MCF 10A (cell line): ENCODE results near the gene CUL7. TPM values are rescaled to one million over a fixed set of nuclear protein-coding genes. Genes with fewer than 3 reads are reported as not detected.

ENCODE experiments used
- BruUV-seq: library from RNA; stranded (reverse); fragments of 400-500 nt; replicated peaks from 2 replicates; lab custom pipeline; 2021; lab: Mats Ljungman, UMichigan
- CTCF ChIA-PET: fragments of 300-600 bp; sonication (Branson Sonifier 250); formaldehyde crosslinking; extraction: SDS; loops from one replicate; lab custom pipeline; 2021; ENCODE audit warnings: antibody characterized with exemption, inconsistent platforms; lab: Yijun Ruan, JAX
- POLR2A ChIA-PET: fragments of 300-600, 350-650 bp; sonication (Branson Sonifier 250); formaldehyde crosslinking; extraction: SDS; loops from one replicate; lab custom pipeline; 2020; ENCODE audit warnings: antibody characterized with exemption, inconsistent platforms; lab: Yijun Ruan, JAX
- DNase-seq: peaks from one replicate; pipeline ENCODE4 v3.0.0-alpha.2; 2018; ENCODE audit not compliant: unreplicated experiment
- H3K27ac Mint-ChIP-seq: one replicate; pipeline ENCODE4 v1.8.0; 2022; ENCODE audit warnings: mild to moderate bottlenecking, low read depth, mixed read lengths; ENCODE audit not compliant: unreplicated experiment
- H3K27me3 Mint-ChIP-seq: one replicate; pipeline ENCODE4 v1.8.0; 2022; ENCODE audit warnings: mixed read lengths; ENCODE audit not compliant: insufficient read depth, unreplicated experiment
- H3K36me3 Mint-ChIP-seq: one replicate; pipeline ENCODE4 v1.8.0; 2022; ENCODE audit warnings: mild to moderate bottlenecking, moderate library complexity, mixed read lengths; ENCODE audit not compliant: insufficient read depth, unreplicated experiment
- H3K4me1 Mint-ChIP-seq: one replicate; pipeline ENCODE4 v1.8.0; 2022; ENCODE audit warnings: mixed read lengths; ENCODE audit not compliant: insufficient read depth, unreplicated experiment
- H3K4me3 Mint-ChIP-seq: one replicate; pipeline ENCODE4 v1.8.0; 2022; ENCODE audit warnings: mild to moderate bottlenecking, moderate library complexity, mixed read lengths; ENCODE audit not compliant: unreplicated experiment
- H3K9me3 Mint-ChIP-seq: one replicate; pipeline ENCODE4 v1.8.0; 2022; ENCODE audit warnings: mixed read lengths; ENCODE audit not compliant: unreplicated experiment
- CTCF ChIP-seq: fragments of 200-600 bp; IDR thresholded peaks from one replicate; pipeline ENCODE4 v1.8.0; 2022; ENCODE audit warnings: antibody characterized with exemption, mild to moderate bottlenecking; ENCODE audit not compliant: unreplicated experiment
- intact Hi-C: fragments of 100-400 bp; cut with micrococcal nuclease; formaldehyde crosslinking; loops from 2 replicates; pipeline ENCODE4 v1.14.1; 2022
- total RNA-seq: library from RNA; stranded (reverse); gene quantifications from 2 replicates; pipeline ENCODE4 v1.2.3, GENCODE V29; 2022

CUL7 gene
- total RNA-seq, 1 experiment from 2014 or later: 22.7 TPM

GRCh38 chr6:43090559-43090956 lies 36.9 kb upstream of the CUL7 start:
- ChIA-PET POLR2A (interaction anchor here (1.6 to 5.5 kb wide), 3 partner anchors 10 to 31 kb away, joined by 4 to 31 read pairs (median 17); partner anchors contain the start of genes KLC4, MRPL2 and PTK7), CTCF (no interaction called here)
- no peak for TF ChIP-seq CTCF
- Mint-ChIP-seq H3K27ac (peak overlapping the region; percentile 79), H3K36me3 (peaks cover 9% of the 10 kb centered on the region), H3K9me3 (no peaks in the 10 kb centered on the region), H3K4me1 (peaks cover 26% of the 10 kb centered on the region), H3K4me3 (no peak overlapping the region), H3K27me3 (no peaks in the 10 kb centered on the region)
- no TSS peak for BruUV-seq
- intact Hi-C loops: no loop called here
- DNase-seq: no peak

- no peak for TF ChIP-seq CTCF
- H3K4me1 Mint-ChIP-seq: peaks cover 26% of the 10 kb centered on the region
- POLR2A ChIA-PET: interaction anchor here (0.8 to 5.5 kb wide), 6 partner anchors 7 to 54 kb away, joined by 3 to 31 read pairs (median 8); partner anchors contain the start of genes KLC4, MRPL2 and PTK7
Measured at GRCh38 chr6:43089874-43090558, 36.4 kb upstream of the CUL7 start.

GRCh38 chr6:43089467-43089866 lies 35.8 kb upstream of the CUL7 start:
- peaks cover 26% of the 10 kb centered on the region for H3K4me1 Mint-ChIP-seq
- peak overlapping the region; percentile 79 for H3K27ac Mint-ChIP-seq
- H3K4me3 Mint-ChIP-seq: no peak overlapping the region
- intact Hi-C loops: no loop called here
- POLR2A ChIA-PET: interaction anchor here (0.8 to 5.5 kb wide), 6 partner anchors 8 to 54 kb away, joined by 3 to 31 read pairs (median 8); partner anchors contain the start of genes KLC4, MRPL2 and PTK7
- no TSS peak for BruUV-seq
- DNase-seq: no peak
- H3K27me3 Mint-ChIP-seq: no peaks in the 10 kb centered on the region
- TF ChIP-seq CTCF: no peak
- H3K36me3 Mint-ChIP-seq: peaks cover 9% of the 10 kb centered on the region
- no peaks in the 10 kb centered on the region for H3K9me3 Mint-ChIP-seq
- CTCF ChIA-PET: interaction anchor here (0.6 to 1.3 kb wide), 5 partner anchors 12 to 60 kb away, joined by 3 to 4 read pairs (median 3); partner anchors contain the start of gene PTK7

More at GRCh38 chr6:43089874-43090558, 36.4 kb upstream of the CUL7 start:
- CTCF ChIA-PET: interaction anchor here (1.2 to 1.3 kb wide), 2 partner anchors 14 to 54 kb away, joined by 4 read pairs; partner anchors contain the start of gene PTK7
- H3K36me3 Mint-ChIP-seq: peaks cover 9% of the 10 kb centered on the region
- no TSS peak for BruUV-seq
- no peaks in the 10 kb centered on the region for H3K27me3 Mint-ChIP-seq
- no peak overlapping the region for H3K4me3 Mint-ChIP-seq
- peak overlapping the region; percentile 79 for H3K27ac Mint-ChIP-seq
- intact Hi-C loops: no loop called here
- no peaks in the 10 kb centered on the region for H3K9me3 Mint-ChIP-seq
- no peak for DNase-seq

- Mint-ChIP-seq H3K36me3 (peaks cover 4% of the 10 kb centered on the region), H3K9me3 (no peaks in the 10 kb centered on the region), H3K27me3 (no peaks in the 10 kb centered on the region), H3K4me1 (peaks cover 20% of the 10 kb centered on the region), H3K27ac (peak overlapping the region; percentile 79), H3K4me3 (no peak overlapping the region)
- intact Hi-C loops: no loop called here
- no TSS peak for BruUV-seq
- no peak for TF ChIP-seq CTCF
- POLR2A ChIA-PET: interaction anchor here (2.2 to 5.5 kb wide), 3 partner anchors 8 to 29 kb away, joined by 12 to 31 read pairs (median 17); partner anchors contain the start of genes KLC4, MRPL2 and PTK7
- CTCF ChIA-PET: interaction anchor here (1.0 to 1.8 kb wide), 3 partner anchors 11 to 55 kb away, joined by 3 to 7 read pairs (median 3); no protein-coding TSS in a partner anchor
- peak; percentile 78 for DNase-seq
Measured at GRCh38 chr6:43088654-43089056, 35.0 kb upstream of the CUL7 start.
